ENCODE measurements around the gene CIB2. TPM values are rescaled to one million over a fixed set of nuclear protein-coding genes. Genes with fewer than 3 reads are reported as not detected.
"Not testable (repeated sequence)": the region's sequence is repeated elsewhere in the genome, so short reads cannot be mapped to it uniquely, and the experiment has no call there.

The CIB2 gene
- polyA plus RNA-seq, 1 of the 3 experiments (the other 2 are of a cell fraction): 39.6 TPM

- no peaks in the 10 kb centered on the region for H3K27me3 ChIP-seq (ENCODE audit: insufficient read depth)
- no peak overlapping the region for H3K4me3 ChIP-seq (ENCODE audit: low read depth in 2 of 2, low read length in 1 of 2)
- H3K27ac ChIP-seq (ENCODE audit: low read depth in 2 of 2, low read length in 1 of 2): no peak overlapping the region
- no peaks in the 10 kb centered on the region for H4K20me1 ChIP-seq (ENCODE audit: insufficient read depth)
- no peaks in the 10 kb centered on the region for H3K9me2 ChIP-seq
- no peaks in the 10 kb centered on the region; a peak in 2 of 4 replicates for H3K4me1 ChIP-seq (ENCODE audit: control insufficient read depth in 1 of 2, insufficient read depth in 2 of 2, low read depth in 1 of 2, low read length in 1 of 2)
- no peak overlapping the region for H2AFZ ChIP-seq (ENCODE audit: low read depth)
- peaks cover 3% of the 10 kb centered on the region for H3F3A ChIP-seq (replicated peaks; ENCODE audit: insufficient read depth)
- H3K79me2 ChIP-seq (ENCODE audit: insufficient read depth): peaks cover 40% of the 10 kb centered on the region
- DNase-seq: no peak
- H3K4me2 ChIP-seq: no peak overlapping the region
- WGBS (ENCODE audit: low lambda C conversion rate): 97% methylated on average over 4 of the region's 4 CpGs
- ChIA-PET POLR2A (no interaction called here), CTCF (interaction anchor here (0.9 to 1.2 kb wide), 2 partner anchors 40 to 86 kb away, joined by 3 to 5 read pairs; no protein-coding TSS in a partner anchor)
- no peaks in the 10 kb centered on the region for H3K9me3 ChIP-seq
- TF ChIP-seq IRF3 (IDR thresholded peaks at IDR 0.05; ENCODE audit: low read depth, low read length): no peak
- peaks cover 16 to 18% of the 10 kb centered on the region in 2 experiments for H3K36me3 ChIP-seq (replicated peaks in 1 of 2; ENCODE audit: control insufficient read depth in 1 of 2, insufficient read depth in 2 of 2, low read length in 1 of 2)
- H3K9ac ChIP-seq: no peak overlapping the region
These were observed 24.2 kb upstream of the CIB2 start for GRCh38 chr15:78155355-78155939.

GRCh38 chr15:78154955-78155354, 23.7 kb upstream of the CIB2 start:
- H3K79me2 ChIP-seq (ENCODE audit: insufficient read depth): peaks cover 45% of the 10 kb centered on the region
- H4K20me1 ChIP-seq (ENCODE audit: insufficient read depth): no peaks in the 10 kb centered on the region
- WGBS (ENCODE audit: low lambda C conversion rate): 97% methylated on average over 3 of the region's 3 CpGs
- no peak overlapping the region for H2AFZ ChIP-seq (ENCODE audit: low read depth)
- ChIA-PET CTCF (interaction anchor here (0.9 to 1.2 kb wide), 2 partner anchors 41 to 86 kb away, joined by 3 to 5 read pairs; no protein-coding TSS in a partner anchor), POLR2A (no interaction called here)
- H3K9me3 ChIP-seq: no peaks in the 10 kb centered on the region
- no peak overlapping the region for H3K4me3 ChIP-seq (ENCODE audit: low read depth in 2 of 2, low read length in 1 of 2)
- H3K4me2 ChIP-seq: no peak overlapping the region
- no peak overlapping the region for H3K9ac ChIP-seq
- no peaks in the 10 kb centered on the region for H3K27me3 ChIP-seq (ENCODE audit: insufficient read depth)
- no peaks in the 10 kb centered on the region for H3K9me2 ChIP-seq
- no peak for DNase-seq
- peaks cover 0 to 4% of the 10 kb centered on the region in 2 experiments; a peak in 2 of 4 replicates for H3K4me1 ChIP-seq (ENCODE audit: control insufficient read depth in 1 of 2, insufficient read depth in 2 of 2, low read depth in 1 of 2, low read length in 1 of 2)
- peaks cover 16% of the 10 kb centered on the region in 2 experiments for H3K36me3 ChIP-seq (replicated peaks in 1 of 2; ENCODE audit: control insufficient read depth in 1 of 2, insufficient read depth in 2 of 2, low read length in 1 of 2)
- TF ChIP-seq MXI1 (IDR thresholded peaks at IDR 0.05; ENCODE audit: low read depth, low read length) (no peak), EP300 (IDR thresholded peaks at IDR 0.05; ENCODE audit: borderline replicate concordance in 1 of 2, low read depth in 1 of 2, low read length in 1 of 2) (no peak), POLR2AphosphoS5 (IDR thresholded peaks at IDR 0.05; ENCODE audit: low read depth, low read length) (no peak), TCF12 (IDR thresholded peaks at IDR 0.05) (no peak), NFIC (IDR thresholded peaks at IDR 0.05; ENCODE audit: borderline replicate concordance) (no peak), RAD21 (IDR thresholded peaks at IDR 0.05; ENCODE audit: low read length) (no peak), EZH2phosphoT487 (IDR thresholded peaks at IDR 0.05; ENCODE audit: borderline replicate concordance, low read depth) (no peak), JUND (IDR thresholded peaks at IDR 0.05) (no peak), CHD2 (IDR thresholded peaks at IDR 0.05; ENCODE audit: low read length, partially characterized antibody) (no peak), FOXM1 (IDR thresholded peaks at IDR 0.05; ENCODE audit: low read depth) (no peak), TAF1 (IDR thresholded peaks at IDR 0.05; ENCODE audit: borderline replicate concordance, low read depth, low read length) (no peak), USF1 (IDR thresholded peaks at IDR 0.05; ENCODE audit: borderline replicate concordance, low read depth) (no peak), CTCF (IDR thresholded peaks at IDR 0.05) (no peak), ELF1 (IDR thresholded peaks at IDR 0.05) (no peak), SIN3A (IDR thresholded peaks at IDR 0.05; ENCODE audit: borderline replicate concordance, low read depth, low read length) (no peak), PBX3 (IDR thresholded peaks at IDR 0.05) (no peak), FOXJ3 (CRISPR knock-in tag; IDR thresholded peaks at IDR 0.05) (no peak)
- H3F3A ChIP-seq (replicated peaks; ENCODE audit: insufficient read depth): peaks cover 3% of the 10 kb centered on the region
- H3K27ac ChIP-seq (ENCODE audit: low read depth in 2 of 2, low read length in 1 of 2): no peak overlapping the region

- not testable (repeated sequence) for H3F3A ChIP-seq (replicated peaks; ENCODE audit: insufficient read depth); H3K9me3 ChIP-seq; H3K9me2 ChIP-seq; H3K27me3 ChIP-seq (ENCODE audit: insufficient read depth); H3K36me3 ChIP-seq (replicated peaks in 1 of 2; ENCODE audit: control insufficient read depth in 1 of 2, insufficient read depth in 2 of 2, low read length in 1 of 2); H3K27ac ChIP-seq (ENCODE audit: low read depth in 2 of 2, low read length in 1 of 2); H3K4me3 ChIP-seq (ENCODE audit: low read depth in 2 of 2, low read length in 1 of 2); H3K9ac ChIP-seq; DNase-seq; H2AFZ ChIP-seq (ENCODE audit: low read depth); H4K20me1 ChIP-seq (ENCODE audit: insufficient read depth)
- CTCF ChIA-PET: interaction anchor here (1.1 to 3.2 kb wide), 3 partner anchors 20 to 44 kb away, joined by 6 to 24 read pairs (median 8); partner anchors contain the start of gene CIB2
- H3K4me2 ChIP-seq: 0 out of 2 replicates have a peak overlapping the region, but pooled peaks have one; percentile 97
- WGBS (ENCODE audit: low lambda C conversion rate): 100% methylated on average over 8 of the region's 8 CpGs
- H3K4me1 ChIP-seq (ENCODE audit: control insufficient read depth in 1 of 2, insufficient read depth in 2 of 2, low read depth in 1 of 2, low read length in 1 of 2): peaks cover 7 to 12% of the 10 kb centered on the region in 2 experiments
- H3K79me2 ChIP-seq (ENCODE audit: insufficient read depth): peaks cover 57% of the 10 kb centered on the region
- POLR2A ChIA-PET: interaction anchor here (2.2 kb wide), 1 partner anchor 20 kb away, joined by 9 read pairs; the partner anchor contains the start of gene CIB2
These were observed 19.8 kb upstream of the CIB2 start for GRCh38 chr15:78151075-78151474.
